ENCODE results near the gene ELMO2.

The ELMO2 gene

DNA sequence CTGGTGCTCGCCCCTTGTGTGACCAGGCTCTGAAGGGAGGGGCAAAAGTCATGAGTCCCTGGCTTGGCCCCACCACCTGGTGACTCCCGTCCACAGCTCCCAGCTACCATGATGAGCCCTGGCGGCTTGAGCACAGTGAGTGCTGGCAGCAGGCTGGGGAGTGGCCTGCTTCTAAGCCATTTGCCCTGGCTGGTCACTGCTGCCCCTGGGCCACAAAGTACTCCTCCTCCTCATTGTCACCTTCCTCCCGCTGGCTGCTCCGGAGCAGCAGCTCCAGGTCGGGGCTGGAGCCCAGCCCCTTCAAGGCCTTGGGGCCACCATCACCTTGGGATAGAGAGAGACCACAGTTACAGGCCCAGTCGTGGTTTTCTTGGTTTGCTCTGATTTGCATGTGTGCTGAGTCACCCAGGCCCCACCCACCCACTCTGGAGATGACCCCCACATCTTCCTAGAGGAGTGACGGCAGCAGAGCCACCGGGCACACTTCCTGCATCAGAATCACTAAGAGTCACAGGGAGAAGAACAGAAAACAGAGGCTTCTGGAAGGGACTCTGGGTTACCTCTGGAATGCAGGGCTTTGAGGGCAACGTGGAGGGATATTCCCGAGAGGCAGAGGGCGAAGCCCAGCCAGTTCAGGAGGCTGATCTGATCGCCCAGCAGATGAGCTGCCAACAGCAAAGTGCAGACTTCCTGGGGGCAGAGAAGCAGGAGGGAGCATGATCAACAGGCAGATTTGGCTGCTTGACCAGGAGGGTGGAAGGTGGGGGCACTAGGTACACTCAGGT is 56.0 kb downstream of the ELMO2 start:
- no peak for DNase-seq

DNA sequence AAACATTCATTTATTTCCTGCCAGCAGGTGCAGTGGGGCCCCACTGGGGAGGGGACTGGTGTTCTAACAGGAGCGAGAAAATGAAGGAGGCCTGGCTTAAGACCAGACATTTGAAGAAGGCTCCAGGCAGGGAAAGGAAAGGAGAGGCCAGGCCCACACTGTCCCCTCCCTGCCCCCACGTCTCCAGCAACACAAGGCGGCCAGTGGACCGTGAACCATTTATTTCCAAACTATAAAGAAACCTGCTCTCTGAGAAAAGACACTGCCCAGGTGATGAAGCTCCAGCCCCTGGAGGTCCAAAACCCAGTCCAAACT is 56.7 kb downstream of the ELMO2 start:
- DNase-seq = no peak

DNA sequence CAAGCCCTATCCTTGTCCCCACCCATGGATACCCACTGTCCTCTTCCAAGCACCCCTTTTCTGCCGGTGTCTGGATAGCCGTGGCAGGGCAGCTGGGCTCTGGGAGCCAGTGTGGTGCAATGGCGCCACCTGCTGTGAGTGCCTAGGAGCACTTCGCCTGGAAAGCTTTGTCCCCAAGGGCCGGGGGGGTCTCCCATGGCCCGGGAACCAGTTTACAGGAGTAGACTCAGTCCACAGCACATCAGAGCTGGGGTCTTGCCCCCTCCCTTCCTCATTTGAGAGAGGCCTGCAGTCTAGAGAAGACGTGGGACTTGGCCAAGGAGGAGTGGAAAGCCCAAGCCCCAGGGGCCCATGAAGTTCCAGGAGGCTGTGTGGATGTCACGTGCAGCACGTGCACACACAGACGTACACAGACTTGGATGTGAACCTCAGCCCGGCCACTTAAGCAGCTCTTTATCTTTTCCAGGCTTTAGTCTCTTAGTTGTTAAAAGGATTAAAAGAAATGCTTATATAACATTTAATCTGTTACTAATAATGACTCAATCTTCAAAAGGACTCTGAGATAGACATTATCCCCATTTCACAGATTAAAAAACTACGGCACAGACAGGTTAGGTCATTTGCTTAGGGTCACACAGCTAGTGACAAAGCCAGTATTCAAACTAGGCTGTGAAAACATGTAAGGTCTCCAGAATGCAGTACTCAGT is 57.2 kb downstream of the ELMO2 start:
- DNase-seq = no peak

DNA sequence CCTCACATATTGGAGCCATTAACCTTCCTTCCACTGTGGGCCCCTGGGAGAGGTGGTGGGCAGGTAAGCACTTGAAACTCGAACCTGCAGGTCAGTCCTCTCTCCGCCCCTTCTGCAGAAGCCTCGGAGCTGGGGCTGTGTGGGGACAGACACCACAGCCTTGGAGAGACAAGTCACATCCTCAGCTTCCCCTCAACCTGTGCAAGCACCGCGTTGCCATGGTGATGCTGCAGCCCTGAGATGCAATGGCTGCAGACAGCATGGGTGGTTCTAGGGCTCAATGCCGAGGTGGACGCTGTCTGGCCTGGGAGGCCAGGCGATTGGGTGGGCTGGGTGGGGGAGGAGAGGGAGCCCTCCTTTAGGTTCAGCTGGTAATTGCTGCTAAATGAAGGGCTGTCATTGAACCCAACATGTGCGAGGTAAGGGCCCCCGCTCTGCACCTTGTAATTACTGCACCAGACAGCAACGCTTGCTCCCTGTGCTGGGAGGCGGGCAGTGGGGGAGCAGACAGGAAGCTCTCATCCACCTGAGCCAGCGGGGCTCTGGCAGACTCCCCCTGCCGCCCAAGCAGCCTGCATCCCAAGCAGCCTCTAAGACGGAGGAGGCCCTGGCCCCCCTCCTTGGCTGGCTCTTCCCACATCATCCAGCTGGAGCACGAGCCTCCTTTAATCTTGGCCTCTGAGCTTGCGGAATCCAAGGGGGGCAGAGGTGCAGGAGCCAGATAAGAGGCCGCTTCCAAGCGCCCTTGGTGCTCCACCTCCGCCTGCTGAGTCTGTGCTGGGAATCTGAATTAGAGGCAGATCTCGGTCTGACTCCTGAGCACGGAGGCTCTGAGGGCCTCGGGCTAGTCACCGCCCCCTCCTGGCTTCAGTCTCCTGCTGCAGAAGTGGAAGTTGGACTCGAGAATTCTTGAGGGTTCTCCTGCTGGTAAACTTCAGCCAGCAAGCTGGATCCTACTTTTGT is 58.3 kb downstream of the ELMO2 start:
- DNase-seq = no peak

DNA sequence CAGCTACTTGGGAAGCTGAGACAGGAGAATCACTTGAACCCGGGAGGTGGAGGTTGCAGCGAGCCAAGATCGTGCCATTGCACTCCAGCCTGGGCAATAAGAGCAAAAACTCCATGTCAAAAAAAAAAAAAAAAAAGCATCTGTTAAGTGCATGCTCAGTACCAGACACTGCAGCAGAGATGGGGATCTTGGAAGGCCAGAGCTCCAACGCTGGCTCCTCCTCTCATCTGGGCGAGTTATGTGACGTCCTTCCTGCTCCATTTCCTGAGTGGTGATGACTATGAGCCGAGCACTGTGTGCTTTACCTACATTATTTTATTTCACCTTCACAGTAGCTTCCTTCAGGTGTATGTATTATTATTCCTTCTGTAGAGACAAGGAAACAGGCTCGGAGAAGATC is 59.6 kb downstream of the ELMO2 start:
- DNase-seq = no peak

DNA sequence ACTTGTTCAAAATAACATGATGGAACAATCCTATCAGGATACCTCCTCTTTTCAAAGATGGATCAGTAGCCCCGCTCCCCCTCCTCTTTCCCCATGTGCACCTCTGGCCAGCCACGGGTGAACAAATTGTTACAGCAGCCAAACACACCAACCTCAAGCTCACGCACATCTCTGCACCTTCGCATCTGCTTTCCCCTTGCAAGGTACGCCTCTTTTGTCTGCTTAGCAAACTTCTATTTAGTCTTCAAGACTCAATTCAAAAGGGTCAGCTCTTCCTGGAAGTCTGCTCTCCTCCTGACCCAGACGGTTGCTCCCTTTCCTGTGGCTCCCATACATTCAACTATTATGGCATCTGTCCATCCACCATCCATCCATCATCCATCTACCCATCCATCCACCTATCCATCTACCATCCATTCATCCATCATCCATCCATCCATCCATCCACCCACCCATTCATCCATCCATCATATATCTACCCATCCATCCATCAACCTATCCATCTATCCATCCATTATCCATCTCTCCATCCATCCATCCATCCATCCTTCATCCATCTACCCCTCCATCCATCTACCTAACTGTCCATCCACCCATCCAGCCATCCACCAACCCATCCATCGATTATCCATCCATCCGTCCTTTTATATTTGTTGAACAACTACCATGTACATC is 61.8 kb downstream of the ELMO2 start:
- no peak for DNase-seq

DNA sequence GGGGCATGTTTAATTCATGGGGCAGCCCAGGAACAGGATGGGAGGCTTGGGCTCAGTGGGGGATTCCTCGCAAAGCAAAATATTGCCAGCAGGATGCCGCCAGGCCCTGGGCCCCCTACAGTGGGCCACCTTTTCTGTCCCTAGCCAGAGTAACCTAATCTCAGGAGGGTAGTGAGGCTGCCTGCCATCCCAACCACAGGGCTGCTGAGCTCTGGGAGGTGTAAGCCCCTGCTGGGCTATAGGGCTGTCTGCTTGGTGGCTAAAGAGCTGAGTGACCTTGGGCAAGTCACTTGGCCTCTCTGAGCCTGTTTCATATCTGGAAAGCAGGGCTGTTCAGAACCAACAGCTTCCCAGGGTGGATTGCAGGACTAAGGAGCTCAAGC is 62.4 kb downstream of the ELMO2 start:
- DNase-seq = no peak

DNA sequence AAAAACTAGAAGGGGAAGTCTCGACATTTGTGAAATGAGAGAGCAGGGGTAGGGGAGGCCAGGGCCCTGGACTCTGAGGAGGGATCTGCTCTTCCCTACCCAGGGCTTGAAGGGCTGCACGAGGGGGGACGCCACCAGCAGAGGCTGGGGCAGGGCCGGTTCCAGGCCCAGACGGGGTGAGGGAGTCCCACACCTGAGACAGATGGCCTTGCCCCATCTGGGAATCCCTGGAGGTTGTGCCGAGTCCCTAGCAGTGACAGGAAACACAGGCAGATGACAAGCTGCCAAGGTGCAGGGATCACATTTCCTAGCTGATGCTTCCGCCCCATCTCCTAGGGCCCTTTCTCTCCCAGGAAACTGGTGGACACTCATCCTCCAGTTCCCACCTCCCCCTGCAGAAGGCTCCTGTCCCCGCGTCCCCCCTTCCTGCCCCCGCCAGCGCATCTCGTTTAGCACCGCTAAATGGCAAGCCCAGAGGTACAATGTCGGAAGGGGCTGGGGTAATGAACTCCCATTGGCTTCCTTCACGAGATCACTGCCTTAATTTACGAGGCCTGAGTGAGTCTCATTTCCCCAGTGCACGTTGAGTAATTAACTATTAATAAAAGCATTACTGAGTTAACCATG is 63.0 kb downstream of the ELMO2 start:
- no peak for DNase-seq

DNA sequence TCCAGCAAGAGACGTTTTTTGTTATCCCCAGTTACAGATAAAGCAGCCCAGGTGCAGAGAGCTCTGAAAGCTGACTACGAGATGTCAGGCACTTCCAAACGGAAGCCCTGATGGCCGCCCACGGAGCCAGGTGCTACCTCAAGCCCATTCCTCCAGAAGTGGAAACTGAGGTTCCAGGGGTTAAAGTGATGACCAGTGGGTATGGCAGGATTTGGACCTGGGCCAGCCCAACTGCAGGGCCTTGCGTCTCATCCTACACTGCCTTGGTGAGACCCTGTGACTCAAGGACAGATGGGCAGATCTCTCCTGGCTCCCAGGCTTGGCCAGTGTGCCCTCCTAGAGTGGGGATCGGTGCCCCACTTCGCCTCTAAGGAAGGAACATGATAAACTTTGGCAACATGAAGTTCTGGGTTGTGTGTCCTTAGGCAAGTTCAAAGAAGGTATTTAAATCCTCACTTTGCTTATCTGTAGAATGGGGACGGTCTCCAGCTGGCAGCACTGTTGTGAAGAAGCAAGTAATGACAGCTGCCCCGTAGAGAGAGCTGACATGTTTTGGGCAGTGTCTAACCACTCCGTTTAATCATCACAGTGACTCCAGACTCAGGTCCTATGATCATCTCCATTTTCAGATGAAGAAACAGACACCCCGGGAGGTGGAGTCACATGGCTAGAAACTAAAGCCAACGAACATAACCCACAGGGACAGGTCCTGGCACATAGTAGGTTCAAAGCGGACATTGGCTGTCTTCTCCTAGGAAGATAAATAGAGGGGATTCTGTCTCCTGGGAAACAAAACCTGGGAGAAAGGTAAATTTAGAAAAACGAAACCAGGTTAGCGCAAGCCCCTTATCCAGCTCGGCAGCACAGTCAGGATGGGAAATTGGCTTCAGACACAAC is 63.7 kb downstream of the ELMO2 start:
- no peak for DNase-seq

DNA sequence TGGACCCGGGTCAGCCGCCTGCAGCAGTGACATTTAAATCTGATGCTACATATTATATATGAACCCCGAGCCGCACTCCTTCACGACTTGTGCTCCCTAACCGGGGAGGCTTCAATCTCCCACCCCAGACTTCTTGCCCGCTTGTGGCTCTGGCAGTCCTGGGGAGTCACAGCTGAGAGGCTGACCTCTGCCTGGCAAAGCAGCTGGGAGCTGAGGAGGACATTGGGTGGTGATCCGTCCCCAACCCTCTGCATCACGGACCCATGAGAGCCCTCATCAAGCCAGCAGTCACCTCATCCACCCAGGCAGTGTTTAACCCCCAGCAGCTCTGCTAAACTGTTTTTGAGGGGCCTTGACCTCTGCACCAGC is 64.4 kb downstream of the ELMO2 start:
- DNase-seq = no peak

DNA sequence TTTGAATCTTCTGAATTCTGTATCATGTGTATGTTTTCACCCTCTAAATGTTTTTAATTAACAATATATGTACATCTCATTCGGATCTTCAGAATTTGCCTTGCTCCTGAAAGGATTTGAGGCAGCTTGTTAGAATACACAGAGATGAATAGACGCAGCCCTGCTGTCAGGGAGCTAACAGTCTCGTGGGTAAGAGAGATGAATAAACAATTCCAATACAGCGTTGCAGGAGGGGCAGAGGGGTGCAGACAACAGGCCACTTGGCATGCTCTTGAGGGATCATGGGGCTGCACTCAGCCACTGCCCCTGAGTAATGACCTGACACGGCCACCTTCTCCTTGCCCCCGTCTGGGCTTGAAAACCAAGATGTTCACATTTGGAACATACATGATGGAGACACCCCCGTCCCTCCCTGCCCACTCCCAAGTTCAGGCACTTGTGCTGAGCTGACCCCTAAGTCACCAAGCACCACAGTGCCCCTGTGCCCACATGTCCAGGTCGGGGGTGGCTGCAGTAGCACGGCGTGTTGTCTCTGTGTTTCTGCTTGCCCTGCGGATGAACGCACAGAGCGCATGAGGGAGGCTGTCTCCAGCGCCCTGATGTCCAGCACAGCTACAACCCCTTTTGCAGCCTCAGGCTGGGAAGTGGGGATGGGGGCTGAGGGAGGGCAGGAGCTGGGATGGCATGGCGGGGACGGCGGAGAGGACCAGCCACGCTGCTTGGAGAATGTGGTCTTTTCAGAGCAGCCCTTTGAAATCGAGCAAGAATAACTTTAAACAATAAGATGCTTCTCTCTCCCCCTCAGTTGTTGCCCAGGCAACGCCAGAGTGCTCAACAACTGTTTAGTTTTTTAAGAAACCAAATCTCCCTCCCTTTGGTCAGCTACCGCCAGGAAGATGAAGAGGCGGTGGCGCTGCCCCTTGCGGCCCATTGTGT is 65.1 kb downstream of the ELMO2 start:
- DNase-seq = no peak

DNA sequence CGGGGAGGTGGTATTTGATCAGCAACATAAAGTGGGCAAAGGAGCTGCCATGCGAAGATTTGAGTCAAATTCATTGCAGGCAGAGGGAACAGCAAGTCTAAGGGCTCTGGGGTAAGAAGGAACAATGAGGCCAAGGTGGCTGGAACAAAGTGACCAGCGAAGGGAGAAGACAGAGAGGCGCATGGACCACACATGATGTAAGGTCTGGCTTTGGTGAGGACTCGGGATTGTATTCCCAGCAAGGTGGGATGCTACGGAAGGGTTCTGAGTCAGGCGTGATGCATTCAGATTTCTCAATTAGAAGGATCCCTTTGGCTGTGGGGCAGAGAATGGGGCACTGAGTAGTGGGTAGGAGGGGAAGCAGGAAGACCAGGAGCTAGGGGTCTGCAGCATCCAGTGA is 67.4 kb downstream of the ELMO2 start:
- no peak for DNase-seq

DNA sequence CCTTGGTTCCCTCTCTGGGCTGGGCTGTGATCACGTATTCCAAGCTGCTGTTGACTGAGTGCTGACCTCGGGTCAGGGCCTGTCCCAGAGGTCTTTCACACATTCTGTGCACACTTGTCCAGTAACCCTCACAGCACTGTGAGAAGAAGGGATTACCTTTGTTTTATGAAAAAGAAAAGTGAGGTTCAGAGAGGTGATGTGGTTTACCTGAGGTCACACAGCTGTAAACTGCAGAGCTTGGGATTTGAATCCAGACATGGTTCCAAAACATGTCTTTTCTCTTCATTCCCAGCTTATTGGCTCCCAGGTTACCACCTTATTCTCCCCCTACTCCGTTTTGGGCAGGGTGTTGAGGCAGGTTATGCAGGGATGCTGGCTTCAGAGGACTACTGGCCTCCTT is 69.7 kb downstream of the ELMO2 start:
- DNase-seq = no peak

DNA sequence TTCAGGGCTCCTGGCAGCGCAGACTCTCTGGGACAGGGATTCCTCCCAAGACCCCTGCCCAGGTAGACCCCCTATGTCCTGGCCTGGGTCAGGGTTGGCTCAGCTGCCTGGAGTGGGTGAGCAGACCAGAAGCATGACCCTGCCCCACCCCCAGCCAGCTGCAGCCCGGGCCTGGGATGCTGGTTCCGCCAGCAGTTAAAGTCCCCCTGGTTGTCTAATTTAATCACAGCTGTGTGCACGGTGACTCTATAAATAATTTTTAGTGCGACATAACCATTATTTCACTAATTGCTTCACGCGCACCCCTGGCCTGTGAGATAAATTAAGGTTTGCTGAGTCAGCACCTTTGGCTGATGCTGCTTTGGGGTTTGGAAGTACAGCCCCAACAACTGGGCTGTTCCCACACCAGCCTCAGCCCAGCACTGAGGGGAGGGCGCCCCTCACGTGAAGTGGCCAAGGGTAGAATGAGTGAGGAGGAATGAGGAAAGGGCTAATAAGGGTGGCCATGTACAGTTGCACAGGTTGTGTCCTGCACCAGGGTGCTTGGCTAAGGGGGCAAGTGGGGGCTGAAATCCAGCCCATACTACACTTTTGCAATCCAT is 72.0 kb downstream of the ELMO2 start:
- no peak for DNase-seq

DNA sequence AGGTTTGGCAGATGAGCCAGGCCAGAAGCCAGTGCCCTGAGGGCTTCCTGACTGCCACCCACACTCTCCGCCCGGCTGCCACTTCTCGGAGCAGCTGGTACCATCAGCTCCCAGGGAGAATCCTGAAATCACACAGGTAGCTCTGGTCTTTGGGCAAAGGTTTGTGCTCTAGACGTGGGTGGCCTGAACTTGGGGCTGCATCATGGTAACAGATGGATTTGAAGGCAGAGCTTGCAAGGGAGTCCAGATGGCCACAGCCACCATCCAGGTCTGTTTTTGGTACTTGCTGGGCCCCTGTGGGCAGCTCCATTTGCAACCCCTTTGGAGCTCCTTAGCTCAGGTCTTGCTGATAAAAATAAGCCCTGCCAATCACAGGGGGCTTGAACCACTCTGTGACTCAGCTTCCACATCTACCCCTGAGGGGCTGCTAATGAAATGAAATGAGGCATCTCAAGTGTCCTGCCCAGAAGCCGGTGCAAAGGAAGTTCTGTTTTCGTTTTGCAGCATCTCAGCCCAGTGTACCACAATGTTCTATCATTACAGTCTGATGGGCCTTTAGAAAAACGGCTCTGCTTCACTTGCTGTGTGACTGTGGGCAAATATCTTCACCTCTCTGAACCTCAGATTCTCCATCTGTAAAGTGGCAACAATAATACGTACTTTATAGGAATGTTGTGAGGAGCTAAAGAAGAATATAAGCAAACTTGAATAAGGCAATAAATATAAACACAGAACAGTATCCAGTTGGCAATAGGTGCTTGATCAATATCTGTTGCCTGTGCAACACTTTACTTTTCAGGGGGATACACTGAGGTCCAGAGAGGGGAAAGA is 73.0 kb downstream of the ELMO2 start:
- DNase-seq = no peak

DNA sequence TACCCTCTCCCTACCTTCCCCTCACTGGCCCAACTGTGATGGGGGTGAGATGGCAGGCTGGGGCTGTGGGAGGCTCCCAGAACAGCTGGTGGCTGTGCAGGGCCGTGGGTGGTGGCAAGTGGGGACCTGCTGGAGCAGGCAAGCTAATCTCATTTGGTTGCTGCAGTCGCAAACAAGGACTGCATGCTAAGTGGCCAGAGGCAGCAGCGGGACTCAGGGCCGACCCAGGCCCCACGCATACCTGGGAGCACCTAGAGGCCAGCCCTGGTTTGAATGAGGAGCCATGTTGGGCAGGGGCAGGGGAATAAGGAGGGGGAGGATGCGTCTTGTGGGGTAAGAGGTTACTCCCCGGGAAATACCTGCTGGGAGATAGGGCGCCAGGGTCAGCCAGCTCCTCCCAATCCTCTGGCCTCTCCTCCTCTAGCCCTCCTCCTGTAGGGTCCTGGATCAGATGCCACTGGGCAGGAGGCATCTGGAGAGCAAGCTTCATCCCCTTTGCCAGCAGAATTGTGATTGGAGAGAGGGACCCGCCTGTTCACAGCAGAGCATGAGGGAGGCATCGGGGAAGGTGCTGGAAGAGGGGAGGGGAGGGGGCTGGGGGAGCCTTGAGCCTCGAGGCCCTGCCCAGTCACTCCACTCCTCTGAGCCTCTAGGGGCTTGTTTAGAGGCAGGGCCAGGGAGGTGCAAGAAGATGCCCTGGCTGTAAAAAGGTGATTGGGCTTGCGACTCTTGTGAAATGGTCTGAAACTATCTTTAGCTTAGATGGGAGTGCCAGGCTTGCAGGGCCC is 73.8 kb downstream of the ELMO2 start:
- DNase-seq = no peak

DNA sequence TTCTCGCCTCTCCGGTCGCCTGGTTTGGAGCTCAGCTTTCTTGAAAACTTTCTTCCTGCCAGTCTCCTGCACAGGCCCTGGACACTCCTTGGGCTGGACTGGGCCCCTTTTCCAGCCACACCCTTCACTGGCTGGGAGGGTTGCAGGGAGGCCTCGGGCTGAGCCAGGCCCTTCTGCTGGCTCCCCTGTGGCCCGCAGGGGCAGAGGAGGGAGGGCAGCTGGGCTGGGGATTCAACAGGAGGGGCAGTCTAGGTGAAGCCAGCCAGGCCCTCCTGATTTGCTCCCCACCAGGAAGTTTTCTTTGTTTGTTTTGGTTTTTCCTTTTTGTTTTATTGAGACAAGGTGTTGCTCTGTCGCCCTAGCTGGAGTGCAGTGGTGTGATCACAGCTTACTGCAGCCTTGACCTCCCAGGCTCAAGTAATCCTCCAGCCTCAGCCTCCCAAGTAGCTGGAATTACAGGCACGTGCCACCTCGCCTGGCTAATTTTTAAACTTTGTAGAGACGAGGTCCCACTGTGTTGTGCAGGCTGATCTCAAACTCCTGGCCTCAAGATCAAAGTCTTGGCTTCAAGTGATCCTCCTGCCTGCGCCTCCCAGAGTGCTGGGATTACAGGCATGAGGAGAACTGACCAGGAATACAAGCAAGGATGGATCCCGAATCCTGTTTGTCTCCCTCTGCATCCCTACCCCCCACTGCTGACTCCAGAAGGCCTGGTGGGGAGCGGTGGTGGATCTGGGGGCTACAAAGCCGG is 74.6 kb downstream of the ELMO2 start:
- no peak for DNase-seq
